ENCODE measurements around the gene SDHB.

SDHB gene

GRCh38 chr1:16971341-16972188 lies 82.3 kb downstream of the SDHB start:
- Histone ChIP-seq H3K27ac (ENCODE audit: low read depth, low read length) (no peak overlapping the region), H3K27me3 (ENCODE audit: control insufficient read depth in 1 of 2, insufficient read depth in 2 of 2, low read length in 2 of 2) (no peaks in the 10 kb centered on the region), H3K4me1 (ENCODE audit: insufficient read depth, low read length) (peaks cover 25% of the 10 kb centered on the region), H3K36me3 (ENCODE audit: insufficient read depth, low read length) (peaks cover 17% of the 10 kb centered on the region), H3K9me3 (ENCODE audit: low read length) (no peaks in the 10 kb centered on the region), H3K9ac (ENCODE audit: low read length) (no peak overlapping the region), H3K4me3 (ENCODE audit: low read depth in 1 of 2, low read length in 2 of 2) (no peak overlapping the region)

- Histone ChIP-seq H3K4me3 (ENCODE audit: low read depth in 1 of 2, low read length in 2 of 2) (no peak overlapping the region), H3K27me3 (ENCODE audit: control insufficient read depth in 1 of 2, insufficient read depth in 2 of 2, low read length in 2 of 2) (no peaks in the 10 kb centered on the region), H3K9me3 (ENCODE audit: low read length) (no peaks in the 10 kb centered on the region), H3K9ac (ENCODE audit: low read length) (no peak overlapping the region), H3K36me3 (ENCODE audit: insufficient read depth, low read length) (peaks cover 29% of the 10 kb centered on the region), H3K27ac (ENCODE audit: low read depth, low read length) (no peak overlapping the region), H3K4me1 (ENCODE audit: insufficient read depth, low read length) (peaks cover 23% of the 10 kb centered on the region)
Observed at GRCh38 chr1:16970132-16970910, 83.5 kb downstream of the SDHB start.

- no peak overlapping the region for H3K27ac ChIP-seq (ENCODE audit: low read depth, low read length)
- no peaks in the 10 kb centered on the region for H3K9me3 ChIP-seq (ENCODE audit: low read length)
- peaks cover 33% of the 10 kb centered on the region for H3K36me3 ChIP-seq (ENCODE audit: insufficient read depth, low read length)
- no peaks in the 10 kb centered on the region for H3K27me3 ChIP-seq (ENCODE audit: control insufficient read depth in 1 of 2, insufficient read depth in 2 of 2, low read length in 2 of 2)
- peaks cover 23% of the 10 kb centered on the region for H3K4me1 ChIP-seq (ENCODE audit: insufficient read depth, low read length)
- H3K9ac ChIP-seq (ENCODE audit: low read length) = no peak overlapping the region
- H3K4me3 ChIP-seq (ENCODE audit: low read depth in 1 of 2, low read length in 2 of 2) = no peak overlapping the region
Observed at GRCh38 chr1:16969651-16970050, 84.2 kb downstream of the SDHB start.

GRCh38 chr1:16969057-16969611 lies 84.7 kb downstream of the SDHB start:
- Histone ChIP-seq H3K9me3 (ENCODE audit: low read length) (no peaks in the 10 kb centered on the region), H3K27ac (ENCODE audit: low read depth, low read length) (no peak overlapping the region), H3K9ac (ENCODE audit: low read length) (no peak overlapping the region), H3K36me3 (ENCODE audit: insufficient read depth, low read length) (peaks cover 33% of the 10 kb centered on the region), H3K4me3 (ENCODE audit: low read depth in 1 of 2, low read length in 2 of 2) (no peak overlapping the region), H3K4me1 (ENCODE audit: insufficient read depth, low read length) (peaks cover 23% of the 10 kb centered on the region), H3K27me3 (ENCODE audit: control insufficient read depth in 1 of 2, insufficient read depth in 2 of 2, low read length in 2 of 2) (no peaks in the 10 kb centered on the region)
